ENCODE data around the gene CCDC126. TPM values are rescaled to one million over a fixed set of nuclear protein-coding genes. Genes with fewer than 3 reads are reported as not detected.

CCDC126 gene
- total and polyA plus RNA-seq, 2 experiments from 2014 or later: 9.5 TPM

- Histone ChIP-seq H3K79me2 (ENCODE audit: insufficient read depth) (0 out of 2 replicates have a peak, but pooled peaks cover 17% of the 10 kb centered on the region), H3K36me3 (ENCODE audit: low read depth) (no peaks in the 10 kb centered on the region), H3K9ac (peak overlapping the region; percentile 78), H3K4me2 (ENCODE audit: unreplicated experiment) (peak overlapping the region; percentile 91), H3K4me1 (ENCODE audit: insufficient read depth) (peaks cover 16% of the 10 kb centered on the region), H3F3A (ENCODE audit: insufficient read depth) (peaks cover 14% of the 10 kb centered on the region), H3K27ac (peak overlapping the region; percentile 61), H3K9me3 (ENCODE audit: low read depth) (no peaks in the 10 kb centered on the region), H4K20me1 (ENCODE audit: insufficient read depth) (no peaks in the 10 kb centered on the region), H2AFZ (peak overlapping the region; percentile 96), H3K9me2 (ENCODE audit: insufficient read depth) (no peaks in the 10 kb centered on the region), H3K27me3 (replicated peaks; ENCODE audit: insufficient read depth) (no peaks in the 10 kb centered on the region), H3K4me3 (peak overlapping the region; percentile 87)
- in situ Hi-C loops (cut with MboI): no loop called here
- 85 to 88% methylated on average over 4 of the region's 4 CpGs for WGBS, 2 experiments (ENCODE audit: low coverage in 1 of 2, low lambda C conversion rate in 2 of 2, missing lambda C conversion rate in 2 of 2)
- DNase-seq: no peak
- no peak for TF ChIP-seq EZH2phosphoT487 (IDR thresholded peaks at IDR 0.05; ENCODE audit: insufficient read depth, low read depth)
- no peak for TF ChIP-seq EZH2 (IDR thresholded peaks at IDR 0.05; ENCODE audit: insufficient read depth, poor library complexity, severe bottlenecking)
These were observed 1.1 kb downstream of the CCDC126 start for GRCh38 chr7:23598296-23598695.

GRCh38 chr7:23600236-23600635 is 3.1 kb downstream of the CCDC126 start:
- Histone ChIP-seq H3K36me3 (ENCODE audit: low read depth) (no peaks in the 10 kb centered on the region), H3K27ac (no peak overlapping the region), H3K79me2 (ENCODE audit: insufficient read depth) (0 out of 2 replicates have a peak, but pooled peaks cover 17% of the 10 kb centered on the region), H3K27me3 (replicated peaks; ENCODE audit: insufficient read depth) (no peaks in the 10 kb centered on the region), H3K4me3 (no peak overlapping the region), H3K4me2 (ENCODE audit: unreplicated experiment) (no peak overlapping the region), H3K4me1 (ENCODE audit: insufficient read depth) (peaks cover 16% of the 10 kb centered on the region), H3K9ac (no peak overlapping the region), H3K9me3 (ENCODE audit: low read depth) (no peaks in the 10 kb centered on the region), H2AFZ (no peak overlapping the region), H3F3A (ENCODE audit: insufficient read depth) (peaks cover 14% of the 10 kb centered on the region), H4K20me1 (ENCODE audit: insufficient read depth) (no peaks in the 10 kb centered on the region), H3K9me2 (ENCODE audit: insufficient read depth) (no peaks in the 10 kb centered on the region)
- in situ Hi-C loops (cut with MboI): no loop called here
- TF ChIP-seq EZH2 (IDR thresholded peaks at IDR 0.05; ENCODE audit: insufficient read depth, poor library complexity, severe bottlenecking) (no peak), EZH2phosphoT487 (IDR thresholded peaks at IDR 0.05; ENCODE audit: insufficient read depth, low read depth) (no peak)
- no peak for DNase-seq
- 41 to 58% methylated on average over 4 of the region's 4 CpGs for WGBS, 2 experiments (ENCODE audit: low coverage in 1 of 2, low lambda C conversion rate in 2 of 2, missing lambda C conversion rate in 2 of 2)

GRCh38 chr7:23603632-23604295 is 6.6 kb downstream of the CCDC126 start:
- Histone ChIP-seq H4K20me1 (ENCODE audit: insufficient read depth) (no peaks in the 10 kb centered on the region), H3K79me2 (ENCODE audit: insufficient read depth) (0 out of 2 replicates have a peak, but pooled peaks cover 17% of the 10 kb centered on the region), H3K4me1 (ENCODE audit: insufficient read depth) (peaks cover 9% of the 10 kb centered on the region)

GRCh38 chr7:23604296-23604640 is 7.1 kb downstream of the CCDC126 start:
- Histone ChIP-seq H3K27ac (no peak overlapping the region), H4K20me1 (ENCODE audit: insufficient read depth) (no peaks in the 10 kb centered on the region), H3K36me3 (ENCODE audit: low read depth) (no peaks in the 10 kb centered on the region), H3K9me3 (ENCODE audit: low read depth) (no peaks in the 10 kb centered on the region), H3K27me3 (replicated peaks; ENCODE audit: insufficient read depth) (no peaks in the 10 kb centered on the region), H3K79me2 (ENCODE audit: insufficient read depth) (0 out of 2 replicates have a peak, but pooled peaks cover 14% of the 10 kb centered on the region), H3K4me2 (ENCODE audit: unreplicated experiment) (no peak overlapping the region), H3K9ac (no peak overlapping the region), H3F3A (ENCODE audit: insufficient read depth) (no peaks in the 10 kb centered on the region), H3K9me2 (ENCODE audit: insufficient read depth) (no peaks in the 10 kb centered on the region), H3K4me1 (ENCODE audit: insufficient read depth) (peaks cover 8% of the 10 kb centered on the region), H2AFZ (no peak overlapping the region), H3K4me3 (no peak overlapping the region)
- in situ Hi-C loops (cut with MboI): no loop called here
- TF ChIP-seq EZH2phosphoT487 (IDR thresholded peaks at IDR 0.05; ENCODE audit: insufficient read depth, low read depth): no peak
- no peak for TF ChIP-seq EZH2 (IDR thresholded peaks at IDR 0.05; ENCODE audit: insufficient read depth, poor library complexity, severe bottlenecking)
- peak; percentile 9 for DNase-seq

More at GRCh38 chr7:23603632-23604295, 6.6 kb downstream of the CCDC126 start:
- Histone ChIP-seq H3K9me2 (ENCODE audit: insufficient read depth) (no peaks in the 10 kb centered on the region), H3K4me2 (ENCODE audit: unreplicated experiment) (no peak overlapping the region), H3K27me3 (replicated peaks; ENCODE audit: insufficient read depth) (no peaks in the 10 kb centered on the region), H3K9me3 (ENCODE audit: low read depth) (no peaks in the 10 kb centered on the region), H3K36me3 (ENCODE audit: low read depth) (no peaks in the 10 kb centered on the region), H3K27ac (no peak overlapping the region), H3K9ac (no peak overlapping the region), H3K4me3 (no peak overlapping the region), H3F3A (ENCODE audit: insufficient read depth) (peaks cover 3% of the 10 kb centered on the region), H2AFZ (no peak overlapping the region)
- in situ Hi-C loops (cut with MboI): no loop called here
- TF ChIP-seq EZH2 (IDR thresholded peaks at IDR 0.05; ENCODE audit: insufficient read depth, poor library complexity, severe bottlenecking) (no peak), EZH2phosphoT487 (IDR thresholded peaks at IDR 0.05; ENCODE audit: insufficient read depth, low read depth) (no peak)
- no peak for DNase-seq
- 74 to 75% methylated on average over 4 of the region's 4 CpGs for WGBS, 2 experiments (ENCODE audit: low coverage in 1 of 2, low lambda C conversion rate in 2 of 2, missing lambda C conversion rate in 2 of 2)

GRCh38 chr7:23607130-23607529 is 9.9 kb downstream of the CCDC126 start:
- Histone ChIP-seq H3K27ac (no peak overlapping the region), H3K4me2 (ENCODE audit: unreplicated experiment) (no peak overlapping the region), H3K36me3 (ENCODE audit: low read depth) (no peaks in the 10 kb centered on the region), H3K9ac (no peak overlapping the region), H4K20me1 (ENCODE audit: insufficient read depth) (no peaks in the 10 kb centered on the region), H3K4me3 (no peak overlapping the region), H3F3A (ENCODE audit: insufficient read depth) (no peaks in the 10 kb centered on the region), H3K9me3 (ENCODE audit: low read depth) (no peaks in the 10 kb centered on the region), H3K4me1 (ENCODE audit: insufficient read depth) (no peaks in the 10 kb centered on the region), H3K27me3 (replicated peaks; ENCODE audit: insufficient read depth) (no peaks in the 10 kb centered on the region), H3K9me2 (ENCODE audit: insufficient read depth) (no peaks in the 10 kb centered on the region), H3K79me2 (ENCODE audit: insufficient read depth) (no peaks in the 10 kb centered on the region), H2AFZ (no peak overlapping the region)
- in situ Hi-C loops (cut with MboI): no loop called here
- TF ChIP-seq EZH2 (IDR thresholded peaks at IDR 0.05; ENCODE audit: insufficient read depth, poor library complexity, severe bottlenecking) (no peak), EZH2phosphoT487 (IDR thresholded peaks at IDR 0.05; ENCODE audit: insufficient read depth, low read depth) (no peak)
- no peak for DNase-seq
